Measurements from ENCODE around the gene TRAPPC4. TPM values are rescaled to one million over a fixed set of nuclear protein-coding genes. Genes with fewer than 3 reads are reported as not detected.

The TRAPPC4 gene
- total and polyA plus RNA-seq, 4 donors = 21.1 to 35.7 (median 32.4) TPM

- Histone ChIP-seq H3K27ac (ENCODE audit: low read depth in 1 of 2, low read length in 2 of 2) (peak overlapping the region; percentile 98 to 99), H3K9me3 (ENCODE audit: control insufficient read depth in 4 of 4, low read length in 3 of 4) (no peaks in the 10 kb centered on the region), H3K9ac (ENCODE audit: low read depth in 1 of 2, low read length in 2 of 2) (peak overlapping the region; percentile 45 to 54), H3K36me3 (ENCODE audit: control insufficient read depth in 4 of 4, insufficient read depth in 3 of 4, low read depth in 1 of 4, low read length in 3 of 4) (peaks cover 3 to 27% (median 21%) of the 10 kb centered on the region in 4 donors), H3K4me3 (ENCODE audit: low read depth in 1 of 3, low read length in 3 of 3) (peak overlapping the region; percentile 73 to 98 (median 92)), H3K27me3 (ENCODE audit: control insufficient read depth in 4 of 4, insufficient read depth in 4 of 4, low read length in 3 of 4) (no peaks in the 10 kb centered on the region), H3K4me1 (ENCODE audit: control insufficient read depth in 4 of 4, insufficient read depth in 4 of 4, low read length in 3 of 4) (peaks cover 17 to 65% (median 55%) of the 10 kb centered on the region in 4 donors)
- TF ChIP-seq ZBTB33 (IDR thresholded peaks at IDR 0.05) (no peak), NR2F2 (IDR thresholded peaks at IDR 0.05) (no peak), ATF3 (IDR thresholded peaks at IDR 0.05) (no peak), HNF4A (conservative IDR thresholded peaks at IDR 0.05) (no peak), RAD21 (IDR thresholded peaks at IDR 0.05) (no peak), CTCF (IDR thresholded peaks at IDR 0.05; ENCODE audit: low read depth, low read length, missing input control) (no peak), JUND (IDR thresholded peaks at IDR 0.05) (no peak), FOXA1 (IDR thresholded peaks at IDR 0.05) (no peak), HNF4G (IDR thresholded peaks at IDR 0.05) (no peak), SP1 (IDR thresholded peaks at IDR 0.05) (no peak), EGR1 (IDR thresholded peaks at IDR 0.05; ENCODE audit: low read depth in 2 of 2) (no peak), REST (IDR thresholded peaks at IDR 0.05) (no peak), GABPA (IDR thresholded peaks at IDR 0.05 in 1 of 2, conservative IDR thresholded peaks at IDR 0.05 in 1 of 2) (no peak)
- no peak for DNase-seq (ENCODE audit: low spot score)
- 16% methylated on average over 2 of the region's 2 CpGs for WGBS
Measured at GRCh38 chr11:119019996-119020395, 1.4 kb downstream of the TRAPPC4 start.

- Histone ChIP-seq H3K9ac (ENCODE audit: low read depth in 1 of 2, low read length in 2 of 2) (peak overlapping the region; percentile 21 to 26), H3K36me3 (ENCODE audit: control insufficient read depth in 4 of 4, insufficient read depth in 3 of 4, low read depth in 1 of 4, low read length in 3 of 4) (peaks cover 5 to 18% (median 15%) of the 10 kb centered on the region in 4 donors), H3K4me3 (ENCODE audit: low read depth in 1 of 3, low read length in 3 of 3) (no peak overlapping the region), H3K27ac (ENCODE audit: low read depth in 1 of 2, low read length in 2 of 2) (peak overlapping the region; percentile 63 to 99), H3K9me3 (ENCODE audit: control insufficient read depth in 4 of 4, low read length in 3 of 4) (no peaks in the 10 kb centered on the region), H3K4me1 (ENCODE audit: control insufficient read depth in 4 of 4, insufficient read depth in 4 of 4, low read length in 3 of 4) (peaks cover 22 to 71% (median 62%) of the 10 kb centered on the region in 4 donors), H3K27me3 (ENCODE audit: control insufficient read depth in 4 of 4, insufficient read depth in 4 of 4, low read length in 3 of 4) (no peaks in the 10 kb centered on the region)
- no peak for DNase-seq (ENCODE audit: low spot score)
- no peak for TF ChIP-seq ZBTB33 (IDR thresholded peaks at IDR 0.05)
- no peak for TF ChIP-seq TAF1 (conservative IDR thresholded peaks at IDR 0.05)
- TF ChIP-seq EGR1 (IDR thresholded peaks at IDR 0.05; ENCODE audit: low read depth in 2 of 2) = no peak
- no peak for TF ChIP-seq CTCF (IDR thresholded peaks at IDR 0.05; ENCODE audit: low read depth, low read length, missing input control)
- no peak for TF ChIP-seq RAD21 (IDR thresholded peaks at IDR 0.05)
- WGBS = 29% methylated on average over 5 of the region's 5 CpGs
Measured at GRCh38 chr11:119021631-119022030, 3.1 kb downstream of the TRAPPC4 start.
